Esophagus muscularis mucosa (tissue), 3 donors: ENCODE measurements around the gene PTPRZ1.

Experiments used
- POLR2A ChIP-seq: fragments of 450-650 bp; IDR thresholded peaks from one replicate; pipeline ENCODE4 v1.6.1; 2017; ENCODE audit warnings: antibody characterized with exemption, moderate library complexity, mild to moderate bottlenecking, low read depth
- POLR2AphosphoS5 ChIP-seq, 2 donors: sonication (generic); formaldehyde crosslinking; IDR thresholded peaks; one replicate each; pipeline ENCODE4 v1.6.1; 2017; ENCODE audit warnings: antibody characterized with exemption in 2 of 2
- TF ChIP-seq, protein P1 (sequence below), 3 experiments: fragments of 200-600 bp in 2 of 3; fragments of 450-650 bp in 1 of 3; sonication (generic) in 2 of 3; IDR thresholded peaks; one replicate each; pipeline ENCODE4 v1.5.1; 2017 to 2019; ENCODE audit warnings: antibody characterized with exemption in 3 of 3, mild to moderate bottlenecking in 2 of 3, moderate library complexity in 1 of 3

DNA sequence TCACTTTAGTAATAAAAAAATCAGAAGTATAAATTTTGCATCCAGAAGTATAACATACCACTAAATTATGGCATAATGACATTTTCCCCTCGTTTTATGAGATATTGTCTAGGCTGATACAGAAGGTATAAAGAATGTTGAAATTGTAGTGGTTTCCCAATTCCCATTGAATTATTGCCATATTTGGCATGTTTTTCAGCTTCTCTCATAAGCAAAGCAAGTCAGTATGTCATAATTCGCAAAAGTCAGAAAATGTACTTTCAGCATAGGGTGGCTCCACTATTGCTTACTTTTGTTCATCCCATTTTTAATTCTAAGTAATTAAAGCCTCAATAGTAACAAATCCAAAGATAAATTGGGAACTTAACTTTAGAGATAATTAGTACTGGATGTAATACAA, 19.7 kb upstream of the PTPRZ1 start:
- TF ChIP-seq, protein P1, sequence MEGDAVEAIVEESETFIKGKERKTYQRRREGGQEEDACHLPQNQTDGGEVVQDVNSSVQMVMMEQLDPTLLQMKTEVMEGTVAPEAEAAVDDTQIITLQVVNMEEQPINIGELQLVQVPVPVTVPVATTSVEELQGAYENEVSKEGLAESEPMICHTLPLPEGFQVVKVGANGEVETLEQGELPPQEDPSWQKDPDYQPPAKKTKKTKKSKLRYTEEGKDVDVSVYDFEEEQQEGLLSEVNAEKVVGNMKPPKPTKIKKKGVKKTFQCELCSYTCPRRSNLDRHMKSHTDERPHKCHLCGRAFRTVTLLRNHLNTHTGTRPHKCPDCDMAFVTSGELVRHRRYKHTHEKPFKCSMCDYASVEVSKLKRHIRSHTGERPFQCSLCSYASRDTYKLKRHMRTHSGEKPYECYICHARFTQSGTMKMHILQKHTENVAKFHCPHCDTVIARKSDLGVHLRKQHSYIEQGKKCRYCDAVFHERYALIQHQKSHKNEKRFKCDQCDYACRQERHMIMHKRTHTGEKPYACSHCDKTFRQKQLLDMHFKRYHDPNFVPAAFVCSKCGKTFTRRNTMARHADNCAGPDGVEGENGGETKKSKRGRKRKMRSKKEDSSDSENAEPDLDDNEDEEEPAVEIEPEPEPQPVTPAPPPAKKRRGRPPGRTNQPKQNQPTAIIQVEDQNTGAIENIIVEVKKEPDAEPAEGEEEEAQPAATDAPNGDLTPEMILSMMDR (IDR thresholded peaks at IDR 0.05), result no peak
- no peak for TF ChIP-seq POLR2A
- no peak for TF ChIP-seq POLR2AphosphoS5 (IDR thresholded peaks at IDR 0.05)
